Common myeloid progenitor, CD34-positive (primary cell): ENCODE results near the gene FANCD2OS. TPM values are rescaled to one million over a fixed set of nuclear protein-coding genes. Genes with fewer than 3 reads are reported as not detected.
A peak's percentile ranks its signal among the peaks of the same experiment; 100 is the strongest.

ENCODE experiments used
- CTCF ChIA-PET: fragments of 350-600 bp; sonication (Branson Sonifier 250); formaldehyde crosslinking; loops from one replicate; lab custom pipeline; 2021; ENCODE audit warnings: antibody characterized with exemption; lab: Charles Lee
- POLR2A ChIA-PET: fragments of 350-600 bp; sonication (Branson Sonifier 250); formaldehyde crosslinking; loops from one replicate; lab custom pipeline; 2021; ENCODE audit warnings: antibody characterized with exemption; lab: Charles Lee
- DNase-seq, 3 donors: peaks; one replicate each; pipeline versions ENCODE4 v3.0.0 to v3.0.0-alpha.2; 2013
- H3K27ac ChIP-seq, 2 experiments: 1 replicate in 1 of 2; 2 replicates in 1 of 2; pipeline ENCODE4 v1.7.0; 2013; ENCODE audit warnings: inconsistent platforms in 2 of 2, low read length in 2 of 2, mild to moderate bottlenecking in 2 of 2, low read depth in 1 of 2, moderate library complexity in 1 of 2; ENCODE audit not compliant: severe bottlenecking in 2 of 2, insufficient read depth in 1 of 2, poor library complexity in 1 of 2
- H3K27me3 ChIP-seq, 5 experiments: replicated peaks in 2 of 5; 1 replicate in 3 of 5; 2 replicates in 2 of 5; pipeline versions ENCODE4 v1.6.1 to v1.7.0; 2013; ENCODE audit warnings: low read length in 4 of 5, mild to moderate bottlenecking in 2 of 5, moderate library complexity in 2 of 5, inconsistent platforms in 1 of 5; ENCODE audit not compliant: insufficient read depth in 5 of 5, control insufficient read depth in 4 of 5
- H3K36me3 ChIP-seq, 4 experiments: 1 replicate in 2 of 4; 2 replicates in 2 of 4; pipeline versions ENCODE4 v1.6.1 to v1.7.0; 2013; ENCODE audit warnings: low read length in 3 of 4, control low read depth in 1 of 4, mild to moderate bottlenecking in 1 of 4; ENCODE audit not compliant: control insufficient read depth in 4 of 4, insufficient read depth in 4 of 4
- H3K4me1 ChIP-seq, 4 experiments: 1 replicate in 3 of 4; 2 replicates in 1 of 4; pipeline versions ENCODE4 v1.6.1 to v1.7.1; 2013; ENCODE audit warnings: low read length in 3 of 4, mild to moderate bottlenecking in 3 of 4, control low read depth in 1 of 4, inconsistent platforms in 1 of 4, moderate library complexity in 1 of 4; ENCODE audit not compliant: control insufficient read depth in 4 of 4, insufficient read depth in 4 of 4; ENCODE audit errors: control extremely low read depth in 1 of 4
- H3K4me3 ChIP-seq, 7 experiments: 1 replicate in 4 of 7; 2 replicates in 3 of 7; pipeline versions ENCODE4 v1.5.1 to v1.7.0; 2013; ENCODE audit warnings: mild to moderate bottlenecking in 7 of 7, low read length in 6 of 7, moderate library complexity in 6 of 7, inconsistent platforms in 2 of 7, low read depth in 2 of 7, control low read depth in 1 of 7; ENCODE audit not compliant: insufficient read depth in 4 of 7, control insufficient read depth in 1 of 7; ENCODE audit errors: extremely low read depth in 1 of 7
- H3K9me3 ChIP-seq, 5 experiments: 1 replicate in 4 of 5; 2 replicates in 1 of 5; pipeline versions ENCODE4 v1.6.1 to v1.7.1; 2013; ENCODE audit warnings: low read length in 4 of 5, mild to moderate bottlenecking in 2 of 5, inconsistent platforms in 1 of 5, low read depth in 1 of 5, moderate library complexity in 1 of 5; ENCODE audit not compliant: control insufficient read depth in 4 of 5, insufficient read depth in 2 of 5; ENCODE audit errors: control extremely low read depth in 1 of 5
- WGBS: methylation state at CpG from one replicate; pipeline ENCODE4 v1.1.5; 2013; ENCODE audit not compliant: insufficient coverage; 5-methylcytosine and 5-hydroxymethylcytosine counted together
- polyA plus RNA-seq: library from polyadenylated mRNA; unstranded; fragments of 120-200 nt; gene quantifications from one replicate; pipeline ENCODE4 v1.2.1, GENCODE V29; 2013

The FANCD2OS gene, protein sequence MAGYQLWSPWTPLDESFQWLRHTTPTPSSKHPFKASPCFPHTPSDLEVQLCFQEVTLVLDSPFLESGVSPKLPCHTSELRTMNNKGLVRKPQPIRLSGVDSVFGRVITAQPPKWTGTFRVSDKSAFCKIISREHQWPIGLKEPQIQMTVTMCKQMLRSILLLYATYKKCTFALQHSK
- not detected for polyA plus RNA-seq

DNA sequence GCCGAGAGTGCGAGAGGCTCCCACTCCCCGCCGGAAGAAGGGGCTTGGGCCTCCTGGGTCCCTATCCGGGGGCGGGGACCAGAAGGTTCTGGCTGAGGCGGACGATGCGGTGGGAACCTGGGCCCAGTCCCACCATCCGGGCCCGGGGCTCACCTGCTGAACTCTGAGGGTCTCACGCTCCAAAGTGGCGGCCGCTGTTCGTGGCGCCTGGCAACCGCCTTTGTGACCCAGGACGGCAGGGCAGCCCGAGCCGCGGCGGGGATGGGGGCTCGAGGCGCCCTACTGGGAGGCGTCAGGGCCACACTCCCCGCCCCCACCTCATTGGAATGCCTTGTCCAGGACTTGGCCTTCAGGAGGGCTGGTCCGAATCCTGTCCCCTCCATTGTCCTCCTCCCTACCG is at the start of gene FANCD2OS:
Gene FANCD2OS, minus strand, starts transcription at position 165 of the 400 bp plus-strand sequence. CDS start 3,481 bp downstream, outside the sequence.
- CTCF ChIA-PET, result no interaction called here
- no peak for DNase-seq
- 88% methylated on average over 27 of the region's 28 CpGs for WGBS
- POLR2A ChIA-PET, result no interaction called here
- H3K9me3 ChIP-seq, result no peaks in the 10 kb centered on the region
- H3K27ac ChIP-seq, result no peak within 1 kb of the TSS
- no peak within 1 kb of the TSS for H3K4me3 ChIP-seq
- no peaks in the 10 kb centered on the region for H3K4me1 ChIP-seq
- no peaks in the 10 kb centered on the region for H3K27me3 ChIP-seq
- no peaks in the 10 kb centered on the region for H3K36me3 ChIP-seq

DNA sequence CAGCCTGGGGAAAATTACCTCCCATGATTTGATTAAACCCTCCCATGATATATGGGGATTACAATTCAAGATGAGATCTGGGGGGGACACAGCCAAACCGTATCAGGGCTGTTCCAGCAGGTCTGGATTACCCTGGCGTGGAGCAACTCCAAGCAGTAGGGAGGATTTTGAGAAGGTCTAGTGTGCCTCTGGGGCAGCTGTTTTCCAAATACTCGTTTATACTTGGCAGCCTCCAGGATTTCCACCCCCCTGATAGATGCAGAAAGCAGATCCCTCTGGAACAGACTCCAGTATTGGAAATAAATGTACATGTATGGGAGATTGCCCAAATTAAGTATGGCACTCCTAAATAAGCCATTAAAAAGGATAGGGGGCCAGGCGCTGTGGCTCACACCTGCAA is 49.0 kb upstream of the FANCD2OS start:
- peaks cover 0 to 15% (median 6%) of the 10 kb centered on the region in 4 experiments for H3K4me1 ChIP-seq
- H3K4me3 ChIP-seq, result no peak overlapping the region
- H3K36me3 ChIP-seq, result peaks cover 2 to 17% (median 3%) of the 10 kb centered on the region in 4 experiments
- ChIA-PET CTCF (no interaction called here), POLR2A (no interaction called here)
- 96% methylated on average over 3 of the region's 4 CpGs for WGBS
- no peaks in the 10 kb centered on the region for H3K9me3 ChIP-seq
- no peak for DNase-seq
- H3K27me3 ChIP-seq, result no peaks in the 10 kb centered on the region
- no peak overlapping the region for H3K27ac ChIP-seq

DNA sequence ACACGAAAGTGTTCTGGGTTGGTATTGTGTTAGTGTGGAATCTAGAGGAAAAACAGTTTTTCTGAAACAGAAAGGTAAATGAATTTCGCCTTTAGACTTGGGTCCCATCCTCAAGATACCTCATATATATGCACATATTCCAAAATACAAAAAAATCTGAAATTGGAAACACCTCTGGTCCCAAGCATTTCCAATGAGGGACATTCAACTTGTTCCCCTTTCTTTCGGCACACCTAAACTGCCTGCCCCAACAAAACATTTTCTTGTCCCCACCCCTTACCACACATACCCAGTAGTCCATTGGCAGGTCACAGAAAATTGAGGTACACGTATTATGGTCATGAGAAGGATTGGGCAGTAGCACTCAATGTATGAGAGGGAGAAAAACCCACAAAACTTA is 47.6 kb upstream of the FANCD2OS start:
- H3K4me3 ChIP-seq, result no peak overlapping the region
- no peak overlapping the region for H3K27ac ChIP-seq
- no peaks in the 10 kb centered on the region for H3K27me3 ChIP-seq
- peaks cover 2 to 27% (median 8%) of the 10 kb centered on the region in 4 experiments for H3K36me3 ChIP-seq
- WGBS, result 100% methylated on average over 2 of the region's 4 CpGs
- ChIA-PET POLR2A (interaction anchor here (0.7 kb wide), 1 partner anchor 56 kb away, joined by 3 read pairs; no protein-coding TSS in a partner anchor), CTCF (no interaction called here)
- no peaks in the 10 kb centered on the region for H3K9me3 ChIP-seq
- H3K4me1 ChIP-seq, result peaks cover 0 to 3% (median 1%) of the 10 kb centered on the region in 4 experiments
- no peak for DNase-seq

DNA sequence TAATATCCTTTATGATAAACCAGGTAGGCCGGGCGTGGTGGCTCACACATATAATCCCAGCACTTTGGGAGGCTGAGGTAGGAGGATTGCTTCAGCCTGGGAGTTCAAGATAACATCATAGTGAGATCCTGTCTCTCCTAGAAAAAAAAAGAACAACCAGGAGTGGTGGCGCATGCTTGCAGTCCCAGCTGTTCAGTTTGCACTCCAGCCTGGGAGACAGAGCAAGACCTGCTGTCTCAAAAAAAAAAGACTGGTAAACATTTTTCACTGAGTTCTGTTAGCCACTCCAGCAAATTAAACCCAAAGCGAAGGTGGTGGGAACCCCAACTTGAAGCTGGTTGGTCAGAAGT is 47.0 kb upstream of the FANCD2OS start:
- CTCF ChIA-PET, result no interaction called here
- POLR2A ChIA-PET, result interaction anchor here (0.7 kb wide), 1 partner anchor 56 kb away, joined by 3 read pairs; no protein-coding TSS in a partner anchor
- Histone ChIP-seq H3K9me3 (no peaks in the 10 kb centered on the region), H3K4me1 (no peaks in the 10 kb centered on the region), H3K4me3 (no peak overlapping the region), H3K27me3 (no peaks in the 10 kb centered on the region), H3K36me3 (peaks cover 2 to 32% (median 13%) of the 10 kb centered on the region in 4 experiments), H3K27ac (no peak overlapping the region)
- 100% methylated on average over 1 of the region's 4 CpGs for WGBS
- DNase-seq, result no peak

DNA sequence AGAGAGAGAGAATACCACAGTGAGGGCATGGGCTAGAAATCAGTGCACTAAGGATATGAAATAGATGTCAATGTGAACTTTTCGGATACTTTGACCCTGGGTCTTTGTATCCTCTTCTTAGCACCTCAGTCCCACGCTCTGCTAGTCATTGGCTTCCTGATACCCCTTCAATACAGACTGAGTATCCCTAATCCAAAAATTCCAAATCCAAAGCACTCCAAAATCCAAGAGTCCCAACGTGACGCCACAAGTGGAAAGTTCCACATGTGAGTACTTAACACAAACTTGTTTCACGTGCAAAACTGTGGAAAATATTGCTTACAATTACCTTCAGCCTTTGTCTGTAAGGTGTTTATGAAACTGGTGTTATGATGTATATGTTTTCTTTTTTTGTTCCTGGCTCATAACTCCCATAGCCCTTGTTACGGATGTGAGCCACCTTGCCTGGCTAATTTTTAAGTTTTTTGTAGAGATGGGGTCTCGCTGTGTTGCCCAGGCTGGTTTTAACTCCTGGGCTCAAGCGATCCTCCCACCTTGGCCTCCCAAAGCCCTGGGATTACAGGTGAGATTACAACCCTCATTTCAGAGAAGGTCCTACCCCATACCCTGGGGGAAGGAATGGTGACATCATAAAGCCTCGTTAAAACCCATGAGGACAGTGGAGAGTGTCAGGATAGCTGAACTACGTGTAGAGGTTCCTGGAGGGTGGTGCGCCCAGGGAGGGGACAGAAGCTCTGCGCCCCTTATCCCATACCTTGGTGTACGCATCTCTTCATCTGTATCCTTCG is 46.5 kb upstream of the FANCD2OS start:
- ChIA-PET POLR2A (interaction anchor here (0.6 to 1.5 kb wide), 2 partner anchors 11 to 1569 kb away, joined by 3 to 5 read pairs; no protein-coding TSS in a partner anchor), CTCF (no interaction called here)
- no peaks in the 10 kb centered on the region for H3K4me1 ChIP-seq
- H3K27ac ChIP-seq, result no peak overlapping the region
- H3K36me3 ChIP-seq, result peaks cover 2 to 38% (median 19%) of the 10 kb centered on the region in 4 experiments
- DNase-seq, result no peak
- 97% methylated on average over 9 of the region's 14 CpGs for WGBS
- no peaks in the 10 kb centered on the region for H3K9me3 ChIP-seq
- H3K27me3 ChIP-seq, result no peaks in the 10 kb centered on the region
- H3K4me3 ChIP-seq, result no peak overlapping the region

DNA sequence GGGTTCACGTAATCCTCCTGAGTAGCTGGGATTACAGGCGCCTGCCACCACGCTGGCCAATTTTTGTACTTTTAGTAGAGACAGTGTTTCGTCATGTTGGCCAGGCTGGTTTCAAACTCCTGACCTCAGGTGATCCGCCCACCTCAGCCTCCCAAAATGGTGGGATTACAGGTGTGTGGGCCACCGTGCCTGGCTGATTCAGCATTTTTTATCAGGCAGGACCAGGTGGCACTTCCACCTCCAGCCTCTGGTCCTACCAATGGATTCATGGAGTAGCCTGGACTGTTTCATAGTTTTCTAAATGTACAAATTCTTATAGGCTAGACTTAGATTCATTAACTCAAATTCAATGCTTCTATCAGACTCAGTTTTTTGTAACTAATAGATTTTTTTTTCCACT is 42.9 kb upstream of the FANCD2OS start:
- 88% methylated on average over 6 of the region's 6 CpGs for WGBS
- POLR2A ChIA-PET, result no interaction called here
- Histone ChIP-seq H3K4me3 (no peak overlapping the region), H3K27ac (no peak overlapping the region), H3K4me1 (peaks cover 0 to 3% (median 0%) of the 10 kb centered on the region in 4 experiments), H3K27me3 (no peaks in the 10 kb centered on the region), H3K9me3 (no peaks in the 10 kb centered on the region), H3K36me3 (peaks cover 2 to 49% (median 33%) of the 10 kb centered on the region in 4 experiments)
- CTCF ChIA-PET, result interaction anchor here (1.2 to 1.8 kb wide), 2 partner anchors 10 to 13 kb away, joined by 3 to 5 read pairs; no protein-coding TSS in a partner anchor
- no peak for DNase-seq

DNA sequence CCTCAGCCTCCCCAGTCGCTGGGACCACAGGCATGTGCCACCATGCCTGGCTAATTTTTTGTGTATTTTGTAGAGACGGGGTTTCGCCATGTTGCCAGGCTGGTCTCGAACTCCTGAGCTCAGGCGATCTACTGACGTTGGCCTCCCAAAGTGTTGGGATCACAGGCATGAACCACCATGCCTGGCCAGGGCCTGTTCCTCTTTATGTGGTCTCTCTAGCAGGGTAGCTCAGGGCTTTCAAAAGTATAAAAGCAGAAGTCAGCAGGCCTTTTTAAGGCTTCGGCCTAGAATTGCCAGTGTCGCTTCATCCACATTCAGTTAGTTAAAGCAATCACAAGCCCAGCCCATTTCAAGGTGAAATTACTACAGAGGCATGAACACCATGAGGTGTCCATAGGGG is 41.2 kb upstream of the FANCD2OS start:
- H3K4me1 ChIP-seq, result peaks cover 2 to 8% (median 4%) of the 10 kb centered on the region in 4 experiments
- peaks cover 2 to 45% (median 36%) of the 10 kb centered on the region in 4 experiments for H3K36me3 ChIP-seq
- WGBS, result 92% methylated on average over 5 of the region's 8 CpGs
- ChIA-PET POLR2A (no interaction called here), CTCF (interaction anchor here (1.1 to 1.4 kb wide), 2 partner anchors 9 to 77 kb away, joined by 3 read pairs; no protein-coding TSS in a partner anchor)
- H3K4me3 ChIP-seq, result no peak overlapping the region
- H3K27me3 ChIP-seq, result no peaks in the 10 kb centered on the region
- peak in 2 of 3 donors; percentile 40 to 43 for DNase-seq
- H3K9me3 ChIP-seq, result no peaks in the 10 kb centered on the region
- H3K27ac ChIP-seq, result no peak overlapping the region
